Erythroblast (primary cell): ENCODE data around the gene MFRP.

Source experiments
- GATA1 ChIP-seq: IDR thresholded peaks from 2 replicates; pipeline ENCODE4 v1.6.1; 2011; ENCODE audit warnings: low read depth, mild to moderate bottlenecking, control low read depth, low read length, moderate library complexity
- POLR2A ChIP-seq: IDR thresholded peaks from 2 replicates; pipeline ENCODE4 v1.6.1; 2011; ENCODE audit warnings: mild to moderate bottlenecking, low read length

GRCh38 chr11:119336744-119337469, 9.6 kb downstream of the MFRP start:
- TF ChIP-seq POLR2A (no peak), GATA1 (no peak)
